NCI-H1694 (cell line): Measurements from ENCODE around the gene ASNS.

Experiments used
- DNase-seq: peaks from one replicate; lab custom pipeline; 2025; lab: John Stamatoyannopoulos, UW

ASNS gene

DNA sequence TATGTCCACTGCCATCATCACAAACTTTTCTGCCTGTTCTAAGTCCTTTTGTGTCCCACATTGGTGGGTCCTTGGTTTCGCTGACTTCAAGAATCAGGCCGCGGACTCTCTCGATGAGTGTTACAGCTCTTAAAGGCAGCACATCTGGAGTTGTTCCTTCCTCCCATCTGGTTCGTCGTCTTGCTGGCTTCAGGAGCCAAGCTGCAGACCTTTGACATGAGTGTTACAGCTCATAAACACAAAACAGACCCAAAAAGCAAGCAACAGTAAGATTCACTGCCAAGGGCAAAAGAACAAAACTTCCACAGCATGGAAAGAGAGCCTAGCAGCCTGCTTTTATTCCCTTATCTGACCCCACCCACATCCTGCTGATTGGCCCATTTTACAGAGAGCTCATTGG is 30.2 kb downstream of the ASNS start:
- DNase-seq = no peak

- DNase-seq = peak; percentile 84
These were observed 36.7 kb downstream of the ASNS start for GRCh38 chr7:97835296-97836138.

- DNase-seq = no peak
These were observed 53.0 kb downstream of the ASNS start for GRCh38 chr7:97819161-97819560.

DNA sequence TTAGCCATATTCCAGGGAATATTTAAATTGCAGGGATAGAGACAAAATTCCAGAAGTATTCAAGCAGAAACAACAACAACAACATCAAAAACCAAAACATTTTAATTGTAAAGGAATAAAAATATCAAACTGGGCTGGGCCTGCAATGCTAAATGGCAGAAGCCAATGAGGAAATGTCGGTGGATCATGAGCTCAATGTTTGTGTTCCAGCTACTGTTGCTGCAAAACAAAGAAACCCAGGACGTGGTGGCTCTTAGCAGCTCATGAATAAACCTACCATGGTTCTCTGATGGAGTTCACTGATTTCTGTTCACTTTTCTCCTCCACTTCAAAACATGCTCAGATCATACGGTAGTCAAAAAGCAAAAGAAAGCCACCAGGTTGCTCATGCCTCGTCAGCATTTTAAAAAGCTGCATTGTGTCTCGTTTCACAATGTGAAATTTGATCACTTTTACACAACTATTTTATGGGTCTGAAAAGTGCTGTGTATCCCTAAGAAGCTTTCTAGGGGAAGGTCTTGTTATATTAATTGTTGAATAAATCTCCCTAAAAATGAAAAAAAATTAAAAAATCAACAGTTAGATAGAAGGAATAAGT is 54.0 kb downstream of the ASNS start:
- no peak for DNase-seq
